K562 (cell line): ENCODE results near the gene KMT2E. TPM values are rescaled to one million over a fixed set of nuclear protein-coding genes. Genes with fewer than 3 reads are reported as not detected.
A peak's percentile ranks its signal among the peaks of the same experiment; 100 is the strongest.

Source experiments
- CREM ChIP-seq: IDR thresholded peaks from 2 replicates; pipeline ENCODE4 v1.6.1; 2014; ENCODE audit warnings: antibody characterized with exemption, low read depth
- GTF2E2 ChIP-seq: fragments of 200-800 bp; sonication (Bioruptor generic); IDR thresholded peaks from 2 replicates; pipeline ENCODE4 v1.6.1; 2016; ENCODE audit warnings: missing genetic modification characterization, missing compliant biosample characterization
- HDAC1 ChIP-seq, 2 experiments: fragments of 450-650 bp; IDR thresholded peaks; 2 replicates each; pipeline ENCODE4 v1.6.1; 2016 to 2017; ENCODE audit warnings: inconsistent platforms in 1 of 2, mild to moderate bottlenecking in 1 of 2, moderate library complexity in 1 of 2
- MAZ ChIP-seq, 2 experiments: fragments of 450-650 bp in 1 of 2; sonication (generic) in 1 of 2; formaldehyde crosslinking; IDR thresholded peaks in 1 of 2; conservative IDR thresholded peaks in 1 of 2; 2 replicates each; pipeline versions ENCODE4 v1.4.0 to v1.5.0; 2020; ENCODE audit warnings: mild to moderate bottlenecking in 1 of 2, missing genetic modification reagents in 1 of 2
- SETDB1 ChIP-seq: IDR thresholded peaks from one replicate; pipeline ENCODE4 v1.6.1; 2012; ENCODE audit warnings: low read length, control low read depth, inconsistent platforms
- SRSF1 ChIP-seq: fragments of 200-400 bp; formaldehyde crosslinking; IDR thresholded peaks from 2 replicates; pipeline ENCODE4 v1.6.1; 2017; ENCODE audit warnings: mild to moderate bottlenecking, low read depth, low read length, moderate library complexity
- SUPT5H ChIP-seq: fragments of 450-650 bp; IDR thresholded peaks from 2 replicates; pipeline ENCODE4 v1.6.1; 2016
- ZFP30 ChIP-seq: fragments of 250-450 bp; sonication (Bioruptor Pico); IDR thresholded peaks from 2 replicates; pipeline ENCODE4 v1.8.0; 2022; ENCODE audit warnings: moderate library complexity, mild to moderate bottlenecking, inconsistent platforms, borderline replicate concordance
- ZFPM2 ChIP-seq: fragments of 250-450 bp; sonication (Bioruptor Pico); IDR thresholded peaks from 2 replicates; pipeline ENCODE4 v1.5.1; 2022; ENCODE audit warnings: mild to moderate bottlenecking
- ZFX ChIP-seq: sonication (generic); formaldehyde crosslinking; IDR thresholded peaks from 2 replicates; pipeline ENCODE4 v1.8.0; 2022; ENCODE audit warnings: mild to moderate bottlenecking, missing genetic modification reagents, moderate library complexity
- ZNF668 ChIP-seq: fragments of 250-450 bp; sonication (Bioruptor Pico); IDR thresholded peaks from 2 replicates; pipeline ENCODE4 v1.8.0; 2022; ENCODE audit warnings: mild to moderate bottlenecking, inconsistent platforms
- polyA plus RNA-seq, 8 experiments: library from polyadenylated mRNA; depleted of rRNA in 4 of 8; stranded (reverse) in 5 of 8; unstranded in 3 of 8; fragments of >200 nt; fragmentation: Nextera tagmentation in 2 of 8; fragmentation: Illumina TruSeq in 1 of 8; extraction: Ambion mirVana in 2 of 8; extraction: Trizol in 1 of 8; gene quantifications; 2 replicates each; pipeline versions ENCODE4 v1.2.1 to v1.2.3, GENCODE V29; 2011 to 2014; ENCODE audit warnings: inconsistent platforms in 1 of 8, missing spikeins in 1 of 8
- total RNA-seq, 7 experiments: library from RNA; depleted of rRNA in 6 of 7; stranded (reverse); fragments of >200 nt in 6 of 7; fragmentation: Illumina TruSeq in 2 of 7; extraction: Trizol in 2 of 7; gene quantifications; 2 replicates each; pipeline versions ENCODE4 v1.2.1 to v1.2.3, GENCODE V29; 2011 to 2021; ENCODE audit warnings: low replicate concordance in 1 of 7
- TF ChIP-seq, protein P1 (sequence below): conservative IDR thresholded peaks from 2 replicates; pipeline ENCODE4 v1.6.1; 2011; ENCODE audit warnings: low read depth, mild to moderate bottlenecking, low read length; ENCODE audit not compliant: control insufficient read depth
- TF ChIP-seq, protein P2 (sequence below), 2 experiments: fragments of 250-450 bp in 1 of 2; fragments of 450-650 bp in 1 of 2; sonication (Bioruptor Pico) in 1 of 2; IDR thresholded peaks; 2 replicates each; pipeline versions ENCODE4 v1.6.1 to v1.8.0; 2016 to 2021; ENCODE audit warnings: mild to moderate bottlenecking in 2 of 2, moderate library complexity in 2 of 2, missing compliant biosample characterization in 1 of 2, missing genetic modification characterization in 1 of 2
- TF ChIP-seq, protein P3 (sequence below): fragments of 250-450 bp; sonication (Bioruptor Pico); IDR thresholded peaks from 2 replicates; pipeline ENCODE4 v1.5.0; 2020; ENCODE audit warnings: mild to moderate bottlenecking
- TF ChIP-seq, protein P4 (sequence below): sonication (generic); formaldehyde crosslinking; IDR thresholded peaks from 2 replicates; pipeline ENCODE4 v1.9.0; 2022; ENCODE audit warnings: mild to moderate bottlenecking, missing genetic modification reagents
- TF ChIP-seq, protein P5 (sequence below): sonication (generic); formaldehyde crosslinking; IDR thresholded peaks from 2 replicates; pipeline ENCODE4 v1.8.0; 2023; ENCODE audit warnings: mild to moderate bottlenecking, missing genetic modification reagents
- TF ChIP-seq, protein P6 (sequence below): IDR thresholded peaks from 2 replicates; pipeline ENCODE4 v1.6.1; 2011; ENCODE audit warnings: borderline replicate concordance, low read depth, mild to moderate bottlenecking, moderate library complexity, low read length; ENCODE audit not compliant: insufficient read depth, poor library complexity, severe bottlenecking

KMT2E gene
- total and polyA plus RNA-seq, 9 of the 15 experiments (the other 6 are each of a cell fraction or from before 2014, with no cell fraction given), result 8.9 to 55.3 (median 38.1) TPM

DNA sequence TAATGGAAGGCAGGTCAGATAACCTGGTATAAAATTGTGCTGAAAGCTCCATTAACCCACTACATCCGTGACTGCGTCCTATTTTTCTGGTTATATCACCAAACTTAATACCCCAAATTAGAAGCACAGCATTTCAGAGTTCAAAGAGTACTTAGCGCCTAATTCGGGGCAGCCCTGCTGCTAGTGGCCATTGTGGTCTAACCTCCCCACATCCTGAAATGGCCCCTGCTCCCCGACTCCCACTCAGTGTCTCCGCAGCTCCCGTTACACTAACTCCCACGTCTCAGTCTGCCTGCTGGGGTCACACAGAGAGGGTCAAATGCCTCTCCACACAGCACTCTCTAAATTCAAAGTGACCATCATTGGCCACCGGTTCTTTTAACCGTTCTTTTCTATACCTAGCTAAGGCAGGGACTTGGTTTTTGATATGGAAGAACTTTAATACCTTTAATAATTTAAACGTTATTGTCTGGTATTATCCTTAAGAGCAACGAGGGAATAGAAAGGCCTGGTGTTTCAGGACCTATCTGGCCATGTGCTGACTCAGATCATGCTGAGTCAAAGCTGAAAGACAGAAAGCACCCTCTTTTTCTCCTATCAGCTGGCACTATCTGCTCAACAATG lies 117.1 kb downstream of the KMT2E start (continued):
- TF ChIP-seq, protein P1, sequence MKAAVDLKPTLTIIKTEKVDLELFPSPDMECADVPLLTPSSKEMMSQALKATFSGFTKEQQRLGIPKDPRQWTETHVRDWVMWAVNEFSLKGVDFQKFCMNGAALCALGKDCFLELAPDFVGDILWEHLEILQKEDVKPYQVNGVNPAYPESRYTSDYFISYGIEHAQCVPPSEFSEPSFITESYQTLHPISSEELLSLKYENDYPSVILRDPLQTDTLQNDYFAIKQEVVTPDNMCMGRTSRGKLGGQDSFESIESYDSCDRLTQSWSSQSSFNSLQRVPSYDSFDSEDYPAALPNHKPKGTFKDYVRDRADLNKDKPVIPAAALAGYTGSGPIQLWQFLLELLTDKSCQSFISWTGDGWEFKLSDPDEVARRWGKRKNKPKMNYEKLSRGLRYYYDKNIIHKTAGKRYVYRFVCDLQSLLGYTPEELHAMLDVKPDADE, result no peak
- no peak for TF ChIP-seq ZFP30 (CRISPR knock-in tag)
- peak; percentile 67; the same call in 1 of the 2 replicates for TF ChIP-seq GTF2E2 (tag)
- no peak for TF ChIP-seq SETDB1
- peak; percentile 36 to 39; a peak in 1 of 4 replicates for TF ChIP-seq MAZ (CRISPR knock-in tag; conservative IDR thresholded peaks at IDR 0.05 in 1 of 2, IDR thresholded peaks at IDR 0.05 in 1 of 2)
- 0 out of 2 replicates have a peak, but pooled peaks have one; percentile 13 for TF ChIP-seq ZNF668
- TF ChIP-seq, protein P2, sequence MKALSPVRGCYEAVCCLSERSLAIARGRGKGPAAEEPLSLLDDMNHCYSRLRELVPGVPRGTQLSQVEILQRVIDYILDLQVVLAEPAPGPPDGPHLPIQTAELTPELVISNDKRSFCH (CRISPR knock-in tag; IDR thresholded peaks at IDR 0.05), result no peak
- TF ChIP-seq, protein P2 (tag; IDR thresholded peaks at IDR 0.05), result 0 out of 2 replicates have a peak, but pooled peaks have one; percentile 36
- TF ChIP-seq, protein P3, sequence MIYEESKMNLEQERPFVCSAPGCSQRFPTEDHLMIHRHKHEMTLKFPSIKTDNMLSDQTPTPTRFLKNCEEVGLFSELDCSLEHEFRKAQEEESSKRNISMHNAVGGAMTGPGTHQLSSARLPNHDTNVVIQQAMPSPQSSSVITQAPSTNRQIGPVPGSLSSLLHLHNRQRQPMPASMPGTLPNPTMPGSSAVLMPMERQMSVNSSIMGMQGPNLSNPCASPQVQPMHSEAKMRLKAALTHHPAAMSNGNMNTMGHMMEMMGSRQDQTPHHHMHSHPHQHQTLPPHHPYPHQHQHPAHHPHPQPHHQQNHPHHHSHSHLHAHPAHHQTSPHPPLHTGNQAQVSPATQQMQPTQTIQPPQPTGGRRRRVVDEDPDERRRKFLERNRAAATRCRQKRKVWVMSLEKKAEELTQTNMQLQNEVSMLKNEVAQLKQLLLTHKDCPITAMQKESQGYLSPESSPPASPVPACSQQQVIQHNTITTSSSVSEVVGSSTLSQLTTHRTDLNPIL (CRISPR knock-in tag), result no peak
- TF ChIP-seq, protein P4, sequence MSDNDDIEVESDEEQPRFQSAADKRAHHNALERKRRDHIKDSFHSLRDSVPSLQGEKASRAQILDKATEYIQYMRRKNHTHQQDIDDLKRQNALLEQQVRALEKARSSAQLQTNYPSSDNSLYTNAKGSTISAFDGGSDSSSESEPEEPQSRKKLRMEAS (CRISPR knock-in tag), result peak; percentile 59; the same call in 1 of the 2 replicates
- TF ChIP-seq, protein P5, sequence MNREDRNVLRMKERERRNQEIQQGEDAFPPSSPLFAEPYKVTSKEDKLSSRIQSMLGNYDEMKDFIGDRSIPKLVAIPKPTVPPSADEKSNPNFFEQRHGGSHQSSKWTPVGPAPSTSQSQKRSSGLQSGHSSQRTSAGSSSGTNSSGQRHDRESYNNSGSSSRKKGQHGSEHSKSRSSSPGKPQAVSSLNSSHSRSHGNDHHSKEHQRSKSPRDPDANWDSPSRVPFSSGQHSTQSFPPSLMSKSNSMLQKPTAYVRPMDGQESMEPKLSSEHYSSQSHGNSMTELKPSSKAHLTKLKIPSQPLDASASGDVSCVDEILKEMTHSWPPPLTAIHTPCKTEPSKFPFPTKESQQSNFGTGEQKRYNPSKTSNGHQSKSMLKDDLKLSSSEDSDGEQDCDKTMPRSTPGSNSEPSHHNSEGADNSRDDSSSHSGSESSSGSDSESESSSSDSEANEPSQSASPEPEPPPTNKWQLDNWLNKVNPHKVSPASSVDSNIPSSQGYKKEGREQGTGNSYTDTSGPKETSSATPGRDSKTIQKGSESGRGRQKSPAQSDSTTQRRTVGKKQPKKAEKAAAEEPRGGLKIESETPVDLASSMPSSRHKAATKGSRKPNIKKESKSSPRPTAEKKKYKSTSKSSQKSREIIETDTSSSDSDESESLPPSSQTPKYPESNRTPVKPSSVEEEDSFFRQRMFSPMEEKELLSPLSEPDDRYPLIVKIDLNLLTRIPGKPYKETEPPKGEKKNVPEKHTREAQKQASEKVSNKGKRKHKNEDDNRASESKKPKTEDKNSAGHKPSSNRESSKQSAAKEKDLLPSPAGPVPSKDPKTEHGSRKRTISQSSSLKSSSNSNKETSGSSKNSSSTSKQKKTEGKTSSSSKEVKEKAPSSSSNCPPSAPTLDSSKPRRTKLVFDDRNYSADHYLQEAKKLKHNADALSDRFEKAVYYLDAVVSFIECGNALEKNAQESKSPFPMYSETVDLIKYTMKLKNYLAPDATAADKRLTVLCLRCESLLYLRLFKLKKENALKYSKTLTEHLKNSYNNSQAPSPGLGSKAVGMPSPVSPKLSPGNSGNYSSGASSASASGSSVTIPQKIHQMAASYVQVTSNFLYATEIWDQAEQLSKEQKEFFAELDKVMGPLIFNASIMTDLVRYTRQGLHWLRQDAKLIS (CRISPR knock-in tag), result no peak
- TF ChIP-seq ZFPM2 (CRISPR knock-in tag), result no peak
- TF ChIP-seq HDAC1 (IDR thresholded peaks at IDR 0.05), result no peak
- TF ChIP-seq, protein P6, sequence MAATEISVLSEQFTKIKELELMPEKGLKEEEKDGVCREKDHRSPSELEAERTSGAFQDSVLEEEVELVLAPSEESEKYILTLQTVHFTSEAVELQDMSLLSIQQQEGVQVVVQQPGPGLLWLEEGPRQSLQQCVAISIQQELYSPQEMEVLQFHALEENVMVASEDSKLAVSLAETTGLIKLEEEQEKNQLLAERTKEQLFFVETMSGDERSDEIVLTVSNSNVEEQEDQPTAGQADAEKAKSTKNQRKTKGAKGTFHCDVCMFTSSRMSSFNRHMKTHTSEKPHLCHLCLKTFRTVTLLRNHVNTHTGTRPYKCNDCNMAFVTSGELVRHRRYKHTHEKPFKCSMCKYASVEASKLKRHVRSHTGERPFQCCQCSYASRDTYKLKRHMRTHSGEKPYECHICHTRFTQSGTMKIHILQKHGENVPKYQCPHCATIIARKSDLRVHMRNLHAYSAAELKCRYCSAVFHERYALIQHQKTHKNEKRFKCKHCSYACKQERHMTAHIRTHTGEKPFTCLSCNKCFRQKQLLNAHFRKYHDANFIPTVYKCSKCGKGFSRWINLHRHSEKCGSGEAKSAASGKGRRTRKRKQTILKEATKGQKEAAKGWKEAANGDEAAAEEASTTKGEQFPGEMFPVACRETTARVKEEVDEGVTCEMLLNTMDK, result no peak
- no peak for TF ChIP-seq SRSF1
- TF ChIP-seq CREM, result 0 out of 2 replicates have a peak, but pooled peaks have one; percentile 40
- no peak; the same call in 1 of the 2 replicates for TF ChIP-seq ZFX
- no peak for TF ChIP-seq SUPT5H
